K562 (cell line): ENCODE results near the gene ANKZF1. TPM values are rescaled to one million over a fixed set of nuclear protein-coding genes. Genes with fewer than 3 reads are reported as not detected.
A peak's percentile ranks its signal among the peaks of the same experiment; 100 is the strongest.

ENCODE experiments used
- ATAC-seq: fragments of 200-7000 bp; cut with Tn5 transposase; 3 replicates; pipeline ENCODE4 v1.9.1; 2020; ENCODE audit warnings: moderate library complexity
- BruUV-seq: library from RNA; stranded (reverse); fragments of 400-500 nt; replicated peaks from 2 replicates; lab custom pipeline; 2021; lab: Mats Ljungman, UMichigan
- CTCF ChIA-PET: fragments of 300-600 bp; formaldehyde crosslinking; extraction: SDS; loops from one replicate; lab custom pipeline; 2021; ENCODE audit warnings: low intra/inter-chr PET ratio; lab: Yijun Ruan, JAX
- POLR2A ChIA-PET: fragments of 300-600, 350-650 bp; sonication (Branson Sonifier 250); formaldehyde crosslinking; extraction: SDS; loops from one replicate; lab custom pipeline; 2021; ENCODE audit warnings: antibody characterized with exemption, inconsistent platforms; lab: Yijun Ruan, JAX
- DNase-seq, 4 experiments: peaks; one replicate each; pipeline versions ENCODE4 v3.0.0 to v3.0.0-alpha.2; 2011 to 2018; ENCODE audit warnings: low spot score in 3 of 4, mixed read lengths in 3 of 4; ENCODE audit errors: extremely low read depth in 1 of 4
- FAIRE-seq: peaks from 2 replicates; lab custom pipeline; 2011; peaks lifted over from hg19 to GRCh38; lab: Jason Lieb, UNC
- H2AFZ ChIP-seq: 2 replicates; pipeline ENCODE4 v1.6.0; 2011; ENCODE audit warnings: low read depth, low read length, control low read depth, inconsistent platforms
- H3K27ac ChIP-seq: fragments of 200-600 bp; 3 replicates; pipeline ENCODE4 v1.8.0; 2011; ENCODE audit warnings: low read depth, mild to moderate bottlenecking, control low read depth, inconsistent platforms, low read length, moderate library complexity, mixed read lengths; ENCODE audit errors: extremely low read depth
- H3K27me3 ChIP-seq, 2 experiments: fragments of 300-600 bp in 1 of 2; 2 replicates in 1 of 2; 3 replicates in 1 of 2; pipeline versions ENCODE4 v1.6.0 to v1.8.0; 2011; ENCODE audit warnings: inconsistent platforms in 2 of 2, low read length in 2 of 2, mild to moderate bottlenecking in 1 of 2, mixed read lengths in 1 of 2, moderate library complexity in 1 of 2; ENCODE audit not compliant: control insufficient read depth in 2 of 2, insufficient read depth in 2 of 2
- H3K36me3 ChIP-seq: fragments of 300-600 bp; 3 replicates; pipeline ENCODE4 v1.8.0; 2011; ENCODE audit warnings: mild to moderate bottlenecking, low read length, inconsistent platforms; ENCODE audit not compliant: control insufficient read depth, insufficient read depth
- H3K4me1 ChIP-seq, 2 experiments: fragments of 200-600 bp in 1 of 2; replicated peaks in 1 of 2; 2 replicates in 1 of 2; 3 replicates in 1 of 2; pipeline versions ENCODE4 v1.5.1 to v1.8.0; 2011; ENCODE audit warnings: inconsistent platforms in 2 of 2, low read length in 2 of 2, mild to moderate bottlenecking in 1 of 2, mixed read lengths in 1 of 2, moderate library complexity in 1 of 2; ENCODE audit not compliant: control insufficient read depth in 2 of 2, insufficient read depth in 2 of 2
- H3K4me2 ChIP-seq: 2 replicates; pipeline ENCODE4 v1.6.1; 2011; ENCODE audit warnings: low read length, control low read depth, inconsistent platforms, mixed read lengths; ENCODE audit not compliant: insufficient read depth
- H3K4me3 ChIP-seq: fragments of 200-600 bp; sonication (generic), shearing (Covaris generic); 2 replicates; pipeline ENCODE4 v1.5.1; 2016; ENCODE audit warnings: control low read depth, inconsistent platforms
- H3K79me2 ChIP-seq: fragments of 200-600 bp; 3 replicates; pipeline ENCODE4 v1.8.0; 2011; ENCODE audit warnings: low read length, inconsistent platforms; ENCODE audit not compliant: control insufficient read depth, insufficient read depth
- H3K9ac ChIP-seq, 2 experiments: 2 replicates each; pipeline versions ENCODE4 v1.6.0 to v1.6.1; 2011; ENCODE audit warnings: low read depth in 2 of 2, low read length in 2 of 2, control low read depth in 1 of 2, inconsistent platforms in 1 of 2, mild to moderate bottlenecking in 1 of 2, mixed read lengths in 1 of 2; ENCODE audit not compliant: insufficient read depth in 1 of 2
- H3K9me1 ChIP-seq: one replicate; pipeline ENCODE4 v1.6.0; 2011; ENCODE audit warnings: inconsistent platforms, mild to moderate bottlenecking, low read length, moderate library complexity; ENCODE audit not compliant: control insufficient read depth, insufficient read depth
- H3K9me3 ChIP-seq: replicated peaks from 2 replicates; pipeline ENCODE4 v1.5.1; 2011; ENCODE audit warnings: low read depth, low read length, inconsistent platforms; ENCODE audit not compliant: control insufficient read depth, insufficient read depth
- H4K20me1 ChIP-seq: replicated peaks from 2 replicates; pipeline ENCODE4 v1.6.1; 2011; ENCODE audit warnings: low read length, inconsistent platforms, mixed read lengths; ENCODE audit not compliant: control insufficient read depth, insufficient read depth
- DEAF1 ChIP-seq: fragments of 450-650 bp; formaldehyde crosslinking; IDR thresholded peaks from 2 replicates; pipeline ENCODE4 v1.4.0; 2020; ENCODE audit warnings: mild to moderate bottlenecking, moderate library complexity
- EHMT2 ChIP-seq: fragments of 450-650 bp; IDR thresholded peaks from 2 replicates; pipeline ENCODE4 v1.6.1; 2018; ENCODE audit warnings: antibody characterized with exemption
- GATAD2A ChIP-seq: fragments of 450-650 bp; IDR thresholded peaks from 2 replicates; pipeline ENCODE4 v1.6.1; 2017
- GTF2A2 ChIP-seq: IDR thresholded peaks from 2 replicates; pipeline ENCODE4 v1.6.1; 2016; ENCODE audit warnings: mild to moderate bottlenecking, missing genetic modification characterization, missing compliant biosample characterization
- HCFC1 ChIP-seq: IDR thresholded peaks from 2 replicates; pipeline ENCODE4 v1.6.1; 2012; ENCODE audit warnings: low read depth, low read length, improper control_type of control experiment
- HINFP ChIP-seq: fragments of 450-650 bp; conservative IDR thresholded peaks from 2 replicates; pipeline ENCODE4 v1.6.1; 2016; ENCODE audit warnings: missing genetic modification characterization, low read depth, mild to moderate bottlenecking, control low read depth, missing compliant biosample characterization
- HMBOX1 ChIP-seq: sonication (generic); IDR thresholded peaks from 2 replicates; pipeline ENCODE4 v1.6.1; 2016
- MTA1 ChIP-seq: fragments of 450-650 bp; IDR thresholded peaks from 2 replicates; pipeline ENCODE4 v1.6.1; 2017; ENCODE audit warnings: borderline replicate concordance
- NR3C1 ChIP-seq: sonication (generic); formaldehyde crosslinking; IDR thresholded peaks from 2 replicates; pipeline ENCODE4 v1.8.1; 2022; ENCODE audit warnings: missing genetic modification reagents
- PCBP2 ChIP-seq: fragments of 200-400 bp; formaldehyde crosslinking; IDR thresholded peaks from 2 replicates; pipeline ENCODE4 v1.6.1; 2018; ENCODE audit warnings: low read length, low read depth, mild to moderate bottlenecking, moderate library complexity; ENCODE audit not compliant: poor library complexity, severe bottlenecking
- PKNOX1 ChIP-seq: fragments of 450-650 bp; IDR thresholded peaks from 2 replicates; pipeline ENCODE4 v1.6.1; 2016
- RAD21 ChIP-seq, 2 experiments: fragments of 250-450 bp in 1 of 2; fragments of 450-650 bp in 1 of 2; sonication (Bioruptor Pico) in 1 of 2; formaldehyde crosslinking in 1 of 2; IDR thresholded peaks in 1 of 2; conservative IDR thresholded peaks in 1 of 2; 2 replicates each; pipeline versions ENCODE4 v1.4.0 to v1.8.0; 2020 to 2022; ENCODE audit warnings: mild to moderate bottlenecking in 2 of 2, moderate library complexity in 1 of 2
- RBM17 ChIP-seq: fragments of 200-400 bp; formaldehyde crosslinking; IDR thresholded peaks from 2 replicates; pipeline ENCODE4 v1.6.1; 2017; ENCODE audit warnings: low read depth, mild to moderate bottlenecking, low read length, borderline replicate concordance
- ZNF449 ChIP-seq: fragments of 250-450 bp; sonication (Bioruptor Pico); IDR thresholded peaks from 2 replicates; pipeline ENCODE4 v1.8.0; 2022; ENCODE audit warnings: moderate library complexity, mild to moderate bottlenecking, inconsistent platforms
- ZNF77 ChIP-seq: fragments of 250-450 bp; sonication (Bioruptor Pico); IDR thresholded peaks from 2 replicates; pipeline ENCODE4 v1.5.0; 2020
- WGBS: fragments of 100-300 bp; shearing (Covaris generic); methylation state at CpG from one replicate; pipeline ENCODE4 v1.1.6; 2016; ENCODE audit warnings: low coverage, mixed read lengths; ENCODE audit not compliant: insufficient coverage; ENCODE audit errors: missing lambda C conversion rate; 5-methylcytosine and 5-hydroxymethylcytosine counted together
- in situ Hi-C: fragments of 300-500 bp; cut with MboI; formaldehyde crosslinking; loops from 4 replicates; pipeline ENCODE4 v1.15.0; 2018; ENCODE audit warnings: inconsistent platforms, mixed read lengths
- intact Hi-C: fragments of 100-400 bp; cut with micrococcal nuclease; formaldehyde crosslinking; loops from 2 replicates; pipeline ENCODE4 v1.14.2; 2022
- polyA plus RNA-seq, 8 experiments: library from polyadenylated mRNA; depleted of rRNA in 4 of 8; stranded (reverse) in 5 of 8; unstranded in 3 of 8; fragments of >200 nt; fragmentation: Nextera tagmentation in 2 of 8; fragmentation: Illumina TruSeq in 1 of 8; extraction: Ambion mirVana in 2 of 8; extraction: Trizol in 1 of 8; gene quantifications; 2 replicates each; pipeline versions ENCODE4 v1.2.1 to v1.2.3, GENCODE V29; 2011 to 2014; ENCODE audit warnings: inconsistent platforms in 1 of 8, missing spikeins in 1 of 8
- total RNA-seq, 7 experiments: library from RNA; depleted of rRNA in 6 of 7; stranded (reverse); fragments of >200 nt in 6 of 7; fragmentation: Illumina TruSeq in 2 of 7; extraction: Trizol in 2 of 7; gene quantifications; 2 replicates each; pipeline versions ENCODE4 v1.2.1 to v1.2.3, GENCODE V29; 2011 to 2021; ENCODE audit warnings: low replicate concordance in 1 of 7

Gene ANKZF1
- total and polyA plus RNA-seq, 9 of the 15 experiments (the other 6 are each of a cell fraction or from before 2014, with no cell fraction given), result 3.1 to 60.6 (median 31.0) TPM

GRCh38 chr2:219279916-219280516 is 50.4 kb downstream of the ANKZF1 start:
- Histone ChIP-seq H3K4me3 (peak overlapping the region; percentile 34), H3K27ac (peak overlapping the region; percentile 87), H3K79me2 (no peaks in the 10 kb centered on the region), H3K36me3 (no peaks in the 10 kb centered on the region), H3K4me1 (peaks cover 42 to 60% of the 10 kb centered on the region in 2 experiments), H4K20me1 (no peaks in the 10 kb centered on the region), H3K4me2 (peak overlapping the region; percentile 90), H3K9me3 (no peaks in the 10 kb centered on the region), H3K27me3 (no peaks in the 10 kb centered on the region), H2AFZ (peak overlapping the region; percentile 91), H3K9me1 (peaks cover 5% of the 10 kb centered on the region), H3K9ac (peak overlapping the region; percentile 11 to 48; a peak in 3 of 4 replicates)
- 35% methylated on average over 8 of the region's 12 CpGs for WGBS
- ChIA-PET POLR2A (interaction anchor here (1.0 to 1.6 kb wide), 3 partner anchors 13 to 28 kb away, joined by 3 to 6 read pairs (median 3); no protein-coding TSS in a partner anchor), CTCF (interaction anchor here (4.3 kb wide), 1 partner anchor 15 kb away, joined by 28 read pairs; no protein-coding TSS in a partner anchor)
- BruUV-seq, result TSS peak; percentile 64
- FAIRE-seq, result no peak
- no peak for ATAC-seq
- peak in 3 of 4 experiments; percentile 29 to 43 (median 36) for DNase-seq
- in situ Hi-C loops (no loop called here), intact Hi-C loops (loop anchor here (1.0 to 5.0 kb wide), 6 partner anchors 14 to 317 kb away; partner anchors contain the start of genes ABCB6, NHEJ1, STK11IP and TUBA4A)
- TF ChIP-seq PCBP2 (no peak), DEAF1 (CRISPR knock-in tag) (peak; percentile 3; the same call in 1 of the 2 replicates), ZNF449 (CRISPR knock-in tag) (no peak), HCFC1 (no peak; the same call in 1 of the 2 replicates), RAD21 (CRISPR knock-in tag; conservative IDR thresholded peaks at IDR 0.05 in 1 of 2, IDR thresholded peaks at IDR 0.05 in 1 of 2) (no peak), NR3C1 (CRISPR knock-in tag) (no peak), GTF2A2 (tag) (no peak), PKNOX1 (peak; percentile 65), EHMT2 (no peak), RBM17 (no peak), MTA1 (peak; percentile 83; the same call in 1 of the 2 replicates), HMBOX1 (no peak), ZNF77 (no peak), GATAD2A (no peak), HINFP (tag) (0 out of 2 replicates have a peak, but pooled peaks have one; percentile 1)
